DND-41 (cell line): ENCODE measurements around the gene SLC38A10.

Experiments
- EZH2 ChIP-seq: IDR thresholded peaks from 3 replicates; pipeline ENCODE4 v1.6.1; 2012; ENCODE audit warnings: borderline replicate concordance, low read depth, mild to moderate bottlenecking, moderate library complexity, low read length, inconsistent platforms; ENCODE audit not compliant: severe bottlenecking
- TF ChIP-seq, protein P1 (sequence below): IDR thresholded peaks from 2 replicates; pipeline ENCODE4 v1.5.1; 2012; ENCODE audit warnings: borderline replicate concordance, low read length, moderate library complexity, mild to moderate bottlenecking; ENCODE audit not compliant: poor library complexity, severe bottlenecking; ENCODE audit errors: extremely low read depth

DNA sequence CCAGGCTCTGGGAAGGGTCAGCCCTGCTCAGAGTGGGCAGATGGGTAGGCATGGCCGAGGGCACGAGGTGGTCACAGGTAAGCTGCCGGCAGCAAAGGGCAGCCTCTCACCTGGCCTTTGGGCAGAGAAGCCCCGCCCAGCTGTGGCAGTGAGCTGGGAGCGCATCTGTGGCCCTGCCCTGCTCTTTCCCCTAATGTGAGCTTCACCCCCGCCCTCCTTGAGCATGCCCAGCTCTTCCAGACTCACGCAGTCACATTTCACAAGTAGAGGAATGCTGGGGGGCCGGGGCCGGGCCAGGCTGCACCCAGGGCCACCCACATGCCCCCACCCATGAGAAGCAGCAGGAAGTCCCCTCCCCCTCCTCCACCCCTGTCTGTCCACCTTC lies 40.7 kb upstream of the SLC38A10 start:
- TF ChIP-seq, protein P1, sequence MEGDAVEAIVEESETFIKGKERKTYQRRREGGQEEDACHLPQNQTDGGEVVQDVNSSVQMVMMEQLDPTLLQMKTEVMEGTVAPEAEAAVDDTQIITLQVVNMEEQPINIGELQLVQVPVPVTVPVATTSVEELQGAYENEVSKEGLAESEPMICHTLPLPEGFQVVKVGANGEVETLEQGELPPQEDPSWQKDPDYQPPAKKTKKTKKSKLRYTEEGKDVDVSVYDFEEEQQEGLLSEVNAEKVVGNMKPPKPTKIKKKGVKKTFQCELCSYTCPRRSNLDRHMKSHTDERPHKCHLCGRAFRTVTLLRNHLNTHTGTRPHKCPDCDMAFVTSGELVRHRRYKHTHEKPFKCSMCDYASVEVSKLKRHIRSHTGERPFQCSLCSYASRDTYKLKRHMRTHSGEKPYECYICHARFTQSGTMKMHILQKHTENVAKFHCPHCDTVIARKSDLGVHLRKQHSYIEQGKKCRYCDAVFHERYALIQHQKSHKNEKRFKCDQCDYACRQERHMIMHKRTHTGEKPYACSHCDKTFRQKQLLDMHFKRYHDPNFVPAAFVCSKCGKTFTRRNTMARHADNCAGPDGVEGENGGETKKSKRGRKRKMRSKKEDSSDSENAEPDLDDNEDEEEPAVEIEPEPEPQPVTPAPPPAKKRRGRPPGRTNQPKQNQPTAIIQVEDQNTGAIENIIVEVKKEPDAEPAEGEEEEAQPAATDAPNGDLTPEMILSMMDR: no peak
- no peak for TF ChIP-seq EZH2
